Cardiac muscle cell (in vitro differentiated cells and primary cell): ENCODE measurements around the gene NAV2. TPM values are rescaled to one million over a fixed set of nuclear protein-coding genes. Genes with fewer than 3 reads are reported as not detected.

Source experiments
- DNase-seq, 2 donors: peaks; one replicate each; pipeline versions ENCODE4 v3.0.0 to v3.0.0-alpha.2; 2010 to 2017; ENCODE audit warnings: low read depth in 1 of 2, low spot score in 1 of 2
- H3K27ac ChIP-seq: fragments of 200-600 bp; sonication (generic); 2 replicates; pipeline ENCODE4 v1.5.1; 2016
- H3K27me3 ChIP-seq: fragments of 200-600 bp; sonication (generic); 2 replicates; pipeline ENCODE4 v1.6.0; 2016; ENCODE audit warnings: control low read depth
- H3K36me3 ChIP-seq: fragments of 200-600 bp; sonication (generic); 2 replicates; pipeline ENCODE4 v1.5.1; 2016; ENCODE audit warnings: control low read depth
- H3K4me1 ChIP-seq: fragments of 200-600 bp; sonication (generic); 2 replicates; pipeline ENCODE4 v1.8.1; 2017; ENCODE audit warnings: low read depth, mild to moderate bottlenecking, mixed run types
- H3K4me3 ChIP-seq: fragments of 200-600 bp; sonication (generic); 2 replicates; pipeline ENCODE4 v1.5.1; 2016; ENCODE audit warnings: mild to moderate bottlenecking
- H3K9me3 ChIP-seq: fragments of 200-600 bp; sonication (generic); 2 replicates; pipeline ENCODE4 v1.5.1; 2017; ENCODE audit warnings: low read depth, mild to moderate bottlenecking, control low read depth
- polyA plus RNA-seq: library from polyadenylated mRNA; unstranded; fragments of >200 nt; fragmentation: Nextera tagmentation; extraction: Ambion mirVana; gene quantifications from 2 replicates; pipeline ENCODE4 v1.2.1, GENCODE V29; 2016
- total RNA-seq: library from RNA; depleted of rRNA; stranded (reverse); fragments of >200 nt; gene quantifications from 2 replicates; pipeline ENCODE4 v1.2.3, GENCODE V29; 2016
- TF ChIP-seq, protein P1 (sequence below): IDR thresholded peaks from 2 replicates; pipeline ENCODE4 v1.5.1; 2012; ENCODE audit warnings: low read depth, mild to moderate bottlenecking, low read length

Gene NAV2
- total and polyA plus RNA-seq, 2 experiments from 2014 or later = 113 to 164 TPM

GRCh38 chr11:20049231-20049630 is 336.6 kb downstream of the NAV2 start:
- no peak overlapping the region for H3K4me3 ChIP-seq
- H3K27ac ChIP-seq = peak overlapping the region; percentile 93
- no peaks in the 10 kb centered on the region for H3K9me3 ChIP-seq
- peaks cover 80% of the 10 kb centered on the region for H3K36me3 ChIP-seq
- H3K27me3 ChIP-seq = no peaks in the 10 kb centered on the region
- H3K4me1 ChIP-seq = peaks cover 56% of the 10 kb centered on the region
- TF ChIP-seq, protein P1, sequence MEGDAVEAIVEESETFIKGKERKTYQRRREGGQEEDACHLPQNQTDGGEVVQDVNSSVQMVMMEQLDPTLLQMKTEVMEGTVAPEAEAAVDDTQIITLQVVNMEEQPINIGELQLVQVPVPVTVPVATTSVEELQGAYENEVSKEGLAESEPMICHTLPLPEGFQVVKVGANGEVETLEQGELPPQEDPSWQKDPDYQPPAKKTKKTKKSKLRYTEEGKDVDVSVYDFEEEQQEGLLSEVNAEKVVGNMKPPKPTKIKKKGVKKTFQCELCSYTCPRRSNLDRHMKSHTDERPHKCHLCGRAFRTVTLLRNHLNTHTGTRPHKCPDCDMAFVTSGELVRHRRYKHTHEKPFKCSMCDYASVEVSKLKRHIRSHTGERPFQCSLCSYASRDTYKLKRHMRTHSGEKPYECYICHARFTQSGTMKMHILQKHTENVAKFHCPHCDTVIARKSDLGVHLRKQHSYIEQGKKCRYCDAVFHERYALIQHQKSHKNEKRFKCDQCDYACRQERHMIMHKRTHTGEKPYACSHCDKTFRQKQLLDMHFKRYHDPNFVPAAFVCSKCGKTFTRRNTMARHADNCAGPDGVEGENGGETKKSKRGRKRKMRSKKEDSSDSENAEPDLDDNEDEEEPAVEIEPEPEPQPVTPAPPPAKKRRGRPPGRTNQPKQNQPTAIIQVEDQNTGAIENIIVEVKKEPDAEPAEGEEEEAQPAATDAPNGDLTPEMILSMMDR = no peak
- DNase-seq = peak; percentile 39 to 67

DNA sequence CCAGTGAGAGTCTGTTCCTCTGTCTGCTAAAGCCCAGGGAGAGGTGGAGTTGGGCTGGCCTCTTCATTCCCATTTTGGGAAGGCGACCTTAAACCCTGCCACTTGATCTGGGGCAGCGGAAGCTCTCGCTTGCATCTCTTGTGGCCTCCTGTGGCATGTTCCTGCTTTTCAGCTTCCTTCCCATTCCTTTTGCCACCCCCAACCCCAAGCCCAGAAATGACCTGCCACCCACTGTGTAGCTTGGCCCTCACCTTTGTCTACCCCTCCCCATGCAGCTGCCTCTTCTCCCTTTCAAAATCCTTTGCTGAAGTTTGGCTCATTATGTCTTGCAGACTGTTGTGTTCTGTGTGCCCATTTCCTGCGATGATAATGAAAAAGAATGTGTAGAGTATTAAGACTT is 337.4 kb downstream of the NAV2 start:
- no peak for DNase-seq
- no peaks in the 10 kb centered on the region for H3K9me3 ChIP-seq
- no peak overlapping the region for H3K4me3 ChIP-seq
- peaks cover 80% of the 10 kb centered on the region for H3K36me3 ChIP-seq
- no peaks in the 10 kb centered on the region for H3K27me3 ChIP-seq
- peaks cover 64% of the 10 kb centered on the region for H3K4me1 ChIP-seq
- TF ChIP-seq, protein P1 = no peak
- peak overlapping the region; percentile 93 for H3K27ac ChIP-seq

DNA sequence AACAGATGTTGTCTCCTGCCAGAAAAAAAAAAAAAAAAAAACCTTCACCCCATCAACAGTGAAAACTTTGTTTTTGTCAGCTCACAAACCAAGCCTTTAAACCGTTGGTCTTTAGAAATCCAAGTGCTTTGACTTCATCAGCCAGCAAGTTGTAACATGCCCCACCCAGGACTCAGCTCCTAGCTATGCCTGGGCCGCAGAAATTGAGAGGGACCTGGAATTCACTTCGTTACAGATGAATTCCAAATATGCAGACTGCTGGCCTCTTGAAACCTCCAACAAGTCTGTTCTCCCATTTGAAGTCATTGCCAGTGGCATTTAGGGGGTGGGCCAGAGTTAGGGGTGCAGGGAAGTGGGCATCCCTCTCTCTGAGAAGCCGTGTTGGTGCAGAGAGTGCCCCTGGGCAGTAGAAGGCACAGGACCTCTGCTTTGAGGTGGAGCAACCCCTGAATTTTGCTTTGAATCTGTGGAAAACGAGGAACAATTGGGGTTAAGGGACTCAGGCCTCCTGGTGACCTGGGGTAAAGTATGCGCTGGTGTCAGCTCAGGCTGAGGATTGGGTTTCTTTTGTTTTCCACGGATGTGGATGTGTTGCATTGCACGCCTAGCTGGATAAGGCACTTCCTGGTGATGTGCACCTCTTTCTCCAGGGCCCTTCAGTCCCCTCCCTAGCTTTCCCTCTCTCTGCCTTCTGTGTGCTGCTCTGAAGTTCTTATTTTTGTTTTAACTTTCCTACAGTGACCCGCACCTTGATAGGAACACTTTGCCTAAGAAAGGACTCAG is 338.1 kb downstream of the NAV2 start:
- Histone ChIP-seq H3K4me1 (peaks cover 71% of the 10 kb centered on the region), H3K4me3 (no peak overlapping the region), H3K9me3 (no peaks in the 10 kb centered on the region), H3K27ac (peak overlapping the region; percentile 93), H3K27me3 (no peaks in the 10 kb centered on the region), H3K36me3 (peaks cover 80% of the 10 kb centered on the region)
- TF ChIP-seq, protein P1 = no peak
- peak in 1 of 2 donors; percentile 35 for DNase-seq

- TF ChIP-seq, protein P1 = no peak
- Histone ChIP-seq H3K27me3 (no peaks in the 10 kb centered on the region), H3K27ac (peak overlapping the region; percentile 93), H3K9me3 (no peaks in the 10 kb centered on the region), H3K4me1 (peaks cover 66% of the 10 kb centered on the region), H3K4me3 (no peak overlapping the region), H3K36me3 (peaks cover 85% of the 10 kb centered on the region)
- no peak for DNase-seq
These were observed 339.1 kb downstream of the NAV2 start for GRCh38 chr11:20051469-20052399.

- H3K27me3 ChIP-seq = no peaks in the 10 kb centered on the region
- no peak overlapping the region for H3K4me3 ChIP-seq
- peak overlapping the region; percentile 31 for H3K27ac ChIP-seq
- no peak for DNase-seq
- TF ChIP-seq, protein P1 = no peak
- peaks cover 86% of the 10 kb centered on the region for H3K36me3 ChIP-seq
- H3K9me3 ChIP-seq = no peaks in the 10 kb centered on the region
- peaks cover 48% of the 10 kb centered on the region for H3K4me1 ChIP-seq
These were observed 340.9 kb downstream of the NAV2 start for GRCh38 chr11:20053572-20053971.
